Measurements from ENCODE around the gene VCL. TPM values are rescaled to one million over a fixed set of nuclear protein-coding genes. Genes with fewer than 3 reads are reported as not detected.

VCL gene
- total and polyA plus RNA-seq, 2 of the 8 experiments (the other 6 are each of a cell fraction or from before 2014, with no cell fraction given): 119 to 377 TPM

DNA sequence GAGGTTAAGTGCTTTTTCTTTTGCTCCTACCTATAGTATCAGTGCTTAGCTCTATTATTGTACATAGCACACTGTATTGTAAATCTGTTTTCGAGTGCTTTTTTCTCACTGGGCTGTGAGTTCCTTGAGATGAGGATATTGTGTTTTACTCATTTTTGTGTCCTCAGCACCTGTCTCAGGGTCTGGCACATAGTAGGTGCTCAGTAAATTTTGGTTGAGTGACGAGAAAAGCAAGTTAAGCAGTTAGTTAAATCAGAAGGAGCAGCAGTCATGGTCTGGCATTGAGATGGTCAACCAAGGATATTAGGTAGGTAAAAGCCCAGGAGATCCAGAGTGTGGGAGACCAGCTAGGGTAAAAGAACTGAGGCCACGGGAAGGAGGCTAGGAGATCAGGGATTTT is 101.5 kb downstream of the VCL start:
- H3K4me3 ChIP-seq (ENCODE audit: extremely low read depth in 1 of 4, insufficient read depth in 2 of 4, low read depth in 3 of 4, low read length in 4 of 4): no peak overlapping the region
- no peak overlapping the region for H3K23ac ChIP-seq (ENCODE audit: insufficient read length)
- H3K14ac ChIP-seq (ENCODE audit: insufficient read length): no peak overlapping the region
- no peaks in the 10 kb centered on the region for H3K4me1 ChIP-seq (replicated peaks in 1 of 4; ENCODE audit: control insufficient read depth in 3 of 4, insufficient read depth in 4 of 4, low read length in 3 of 4)
- H3K23me2 ChIP-seq (ENCODE audit: low read depth, low read length): no peaks in the 10 kb centered on the region
- peaks cover 0 to 2% of the 10 kb centered on the region in 2 experiments for H4K20me1 ChIP-seq (replicated peaks in 1 of 2; ENCODE audit: control insufficient read depth in 1 of 2, insufficient read depth in 2 of 2, low read length in 2 of 2)
- no peak overlapping the region for H2AK5ac ChIP-seq (ENCODE audit: low read depth, low read length)
- no peaks in the 10 kb centered on the region for H3K79me2 ChIP-seq (ENCODE audit: control insufficient read depth in 1 of 2, insufficient read depth in 2 of 2, low read length in 2 of 2)
- H3K9me3 ChIP-seq (ENCODE audit: insufficient read depth in 2 of 2, low read depth in 1 of 2, low read length in 1 of 2): no peaks in the 10 kb centered on the region
- POLR2A ChIA-PET (ENCODE audit: partially characterized antibody): interaction anchor here (1.0 to 3.3 kb wide), 4 partner anchors 9 to 22 kb away, joined by 3 to 9 read pairs (median 4); no protein-coding TSS in a partner anchor
- no peak overlapping the region for H3K4ac ChIP-seq (replicated peaks; ENCODE audit: insufficient read length, low read depth, low read length)
- no peak overlapping the region for H2BK15ac ChIP-seq (ENCODE audit: low read length)
- no peak overlapping the region for H3K18ac ChIP-seq (ENCODE audit: extremely low read depth, low read length)
- DNase-seq (ENCODE audit: low read depth in 1 of 2, low spot score in 2 of 2) (no peak), FAIRE-seq (no peak)
- no peak overlapping the region for H3K56ac ChIP-seq (replicated peaks; ENCODE audit: insufficient read length, low read depth, low read length)
- no peak overlapping the region for H4K5ac ChIP-seq (ENCODE audit: insufficient read length, low read depth, low read length)
- H2BK20ac ChIP-seq (ENCODE audit: low read length): no peak overlapping the region
- H3K9ac ChIP-seq (replicated peaks in 1 of 4; ENCODE audit: extremely low read depth in 1 of 4, low read depth in 3 of 4, low read length in 3 of 4): no peak overlapping the region
- H3K36me3 ChIP-seq (ENCODE audit: control insufficient read depth in 2 of 4, insufficient read depth in 4 of 4, low read length in 3 of 4): peaks cover 44 to 92% (median 77%) of the 10 kb centered on the region in 4 experiments
- no peak overlapping the region for H2BK12ac ChIP-seq (ENCODE audit: low read depth, low read length)
- CTCF ChIA-PET (ENCODE audit: partially characterized antibody): interaction anchor here (0.7 to 2.4 kb wide), 8 partner anchors 10 to 244 kb away, joined by 3 to 10 read pairs (median 4); no protein-coding TSS in a partner anchor
- H2BK120ac ChIP-seq (replicated peaks; ENCODE audit: low read depth, low read length): no peak overlapping the region
- no peak overlapping the region for H3K27ac ChIP-seq (ENCODE audit: low read depth, low read length)
- no peaks in the 10 kb centered on the region for H3K79me1 ChIP-seq (ENCODE audit: low read depth, low read length)
- H4K8ac ChIP-seq (ENCODE audit: extremely low read depth, insufficient read depth, low read length): no peak overlapping the region
- no peak overlapping the region for H2BK5ac ChIP-seq (ENCODE audit: low read depth, low read length)
- TF ChIP-seq, protein P1, sequence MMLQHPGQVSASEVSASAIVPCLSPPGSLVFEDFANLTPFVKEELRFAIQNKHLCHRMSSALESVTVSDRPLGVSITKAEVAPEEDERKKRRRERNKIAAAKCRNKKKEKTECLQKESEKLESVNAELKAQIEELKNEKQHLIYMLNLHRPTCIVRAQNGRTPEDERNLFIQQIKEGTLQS (IDR thresholded peaks at IDR 0.05; ENCODE audit: insufficient read depth, low read depth, low read length): no peak
- TF ChIP-seq RFX5 (IDR thresholded peaks at IDR 0.05; ENCODE audit: borderline replicate concordance, low read depth, low read length): no peak
- TF ChIP-seq, protein P2, sequence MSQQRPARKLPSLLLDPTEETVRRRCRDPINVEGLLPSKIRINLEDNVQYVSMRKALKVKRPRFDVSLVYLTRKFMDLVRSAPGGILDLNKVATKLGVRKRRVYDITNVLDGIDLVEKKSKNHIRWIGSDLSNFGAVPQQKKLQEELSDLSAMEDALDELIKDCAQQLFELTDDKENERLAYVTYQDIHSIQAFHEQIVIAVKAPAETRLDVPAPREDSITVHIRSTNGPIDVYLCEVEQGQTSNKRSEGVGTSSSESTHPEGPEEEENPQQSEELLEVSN (IDR thresholded peaks at IDR 0.05): no peak
- no peak for TF ChIP-seq YY1 (IDR thresholded peaks at IDR 0.05; ENCODE audit: low read depth, low read length)
- no peak for TF ChIP-seq TEAD4 (IDR thresholded peaks at IDR 0.05; ENCODE audit: low read depth, low read length)
- no peak for TF ChIP-seq SIRT6 (IDR thresholded peaks at IDR 0.05; ENCODE audit: low read length)
- no peak for TF ChIP-seq CEBPB (IDR thresholded peaks at IDR 0.05; ENCODE audit: low read depth, low read length)
- TF ChIP-seq POLR2A (IDR thresholded peaks at IDR 0.05; ENCODE audit: control extremely low read depth in 1 of 2, low read depth in 2 of 2, low read length in 2 of 2): no peak
- H2AFZ ChIP-seq (ENCODE audit: low read length): no peak overlapping the region
- no peaks in the 10 kb centered on the region for H3K27me3 ChIP-seq (replicated peaks in 1 of 4; ENCODE audit: control insufficient read depth in 3 of 4, extremely low read depth in 1 of 4, insufficient read depth in 3 of 4, low read length in 3 of 4)
- H4K91ac ChIP-seq (replicated peaks; ENCODE audit: insufficient read length, low read length): no peak overlapping the region
- no peak overlapping the region for H3K4me2 ChIP-seq (ENCODE audit: insufficient read depth in 1 of 2, low read depth in 2 of 2, low read length in 2 of 2)
- WGBS, 2 experiments (ENCODE audit: extremely low coverage in 1 of 2, insufficient coverage in 1 of 2, insufficient read length in 1 of 2, insufficient replicate concordance in 2 of 2, low coverage in 1 of 2, low lambda C conversion rate in 2 of 2, missing lambda C conversion rate in 1 of 2): 92% methylated on average over 3 of the region's 3 CpGs; no CpG with 5 or more reads in 1 of the 2 experiments

Measured in H1 (cell line).